Right cardiac atrium (tissue), 5 donors: ENCODE results near the gene CDH4. TPM values are rescaled to one million over a fixed set of nuclear protein-coding genes. Genes with fewer than 3 reads are reported as not detected.

ENCODE experiments used
- ATAC-seq, 2 donors: fragments of 200-7000 bp; cut with Tn5 transposase; one replicate each; pipeline versions ENCODE4 v1.8.0 to v1.9.1; 2020; ENCODE audit warnings: moderate library complexity in 2 of 2, mild to moderate bottlenecking in 1 of 2
- DNase-seq, 3 donors: peaks; one replicate each; pipeline ENCODE4 v3.0.0-alpha.2; 2020
- H3K27ac ChIP-seq: one replicate; pipeline ENCODE4 v1.5.1; 2013; ENCODE audit warnings: mild to moderate bottlenecking, low read length, control low read depth, moderate library complexity
- H3K27me3 ChIP-seq: one replicate; pipeline ENCODE4 v1.6.1; 2013; ENCODE audit not compliant: control insufficient read depth, insufficient read depth
- H3K4me1 ChIP-seq: one replicate; pipeline ENCODE4 v1.6.1; 2013; ENCODE audit warnings: low read length; ENCODE audit not compliant: control insufficient read depth, insufficient read depth
- H3K4me3 ChIP-seq: one replicate; pipeline ENCODE4 v1.5.1; 2013; ENCODE audit warnings: low read length, control low read depth
- H3K9me3 ChIP-seq: one replicate; pipeline ENCODE4 v1.6.1; 2013; ENCODE audit warnings: low read length; ENCODE audit not compliant: control insufficient read depth
- WGBS: extraction: QIAGEN DNeasy Blood & Tissue Kit; methylation state at CpG from one replicate; pipeline ENCODE4 v1.1.7; 2013; 5-methylcytosine and 5-hydroxymethylcytosine counted together
- intact Hi-C, 4 donors: fragments of 100-400 bp; cut with DNase I; formaldehyde crosslinking; loops; one replicate each; pipeline versions ENCODE4 v1.11.0 to v1.14.0; 2022 to 2023
- polyA plus RNA-seq: library from polyadenylated mRNA; stranded (reverse); fragments of 200-250 nt; gene quantifications from one replicate; pipeline ENCODE4 v1.2.3, GENCODE V29; 2013
- total RNA-seq, 4 donors: library from RNA; stranded (reverse); fragmentation: NEBNext Ultra II Directional; extraction: Animal tissue kit (Norgen Biotek cat#: 25700); gene quantifications; one replicate each; pipeline ENCODE4 v1.2.1, GENCODE V29; 2021
- donor health status: healthy with polysubstance abuse.
- donor health status: DM: no; HTN: yes; CAD: no.
- donor health status: DM: no; HTN: no; CAD: no.
- donor health status: DM: no; HTN: yes; CAD: no; lungs with severe emphysema.
- donor health status: DM: yes; HTN: yes; CAD: no.

The CDH4 gene
- total and polyA plus RNA-seq, 5 donors: 0.21 to 1.0 (median 0.39) TPM

GRCh38 chr20:61881861-61882260 lies 629.8 kb downstream of the CDH4 start:
- no peaks in the 10 kb centered on the region for H3K27me3 ChIP-seq

GRCh38 chr20:61882716-61883615 lies 630.9 kb downstream of the CDH4 start:
- 54% methylated on average over 32 of the region's 32 CpGs for whole genome bisulfite sequencing
- ATAC-seq: no peak
- Histone ChIP-seq H3K27me3 (no peaks in the 10 kb centered on the region), H3K4me3 (no peak overlapping the region), H3K4me1 (no peaks in the 10 kb centered on the region), H3K27ac (no peak overlapping the region), H3K9me3 (no peaks in the 10 kb centered on the region)
- intact Hi-C loops: no loop called here
- peak; percentile 10 to 55 (median 54) for DNase-seq

More at GRCh38 chr20:61881861-61882260, 629.8 kb downstream of the CDH4 start:
- no peaks in the 10 kb centered on the region for H3K9me3 ChIP-seq
- no peak for ATAC-seq
- peak; percentile 7 to 23 (median 18) for DNase-seq
- 85% methylated on average over 13 of the region's 13 CpGs for WGBS
- no peak overlapping the region for H3K27ac ChIP-seq
- no peaks in the 10 kb centered on the region for H3K4me1 ChIP-seq
- H3K4me3 ChIP-seq: no peak overlapping the region
- intact Hi-C loops: no loop called here

DNA sequence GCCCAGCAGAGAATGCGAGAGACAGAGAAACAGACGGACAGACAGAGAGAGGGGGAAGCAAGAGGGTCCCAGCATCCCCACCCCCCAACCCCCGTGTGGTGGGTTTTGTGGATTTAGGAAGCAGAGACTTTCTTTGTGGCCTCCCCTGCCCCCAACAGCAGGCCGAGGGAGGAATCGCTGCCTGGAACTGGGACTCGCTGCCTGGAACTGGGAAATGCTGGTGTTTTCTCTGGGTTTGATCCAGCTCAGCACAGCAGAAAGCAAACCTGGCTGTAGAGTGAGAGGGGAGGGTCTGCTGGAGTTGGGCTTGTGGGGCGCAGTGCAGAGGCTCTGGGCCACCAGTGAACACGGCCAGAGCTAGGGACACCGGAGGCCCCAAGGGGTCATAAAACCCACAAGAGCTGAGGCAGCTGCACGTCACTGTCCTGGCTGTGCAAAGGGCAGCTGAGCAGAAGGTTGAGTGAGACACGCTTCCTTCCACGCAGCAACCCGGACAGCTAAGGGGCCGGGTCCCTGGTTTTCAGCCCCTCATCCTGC lies 631.9 kb downstream of the CDH4 start:
- H3K4me3 ChIP-seq: no peak overlapping the region
- ATAC-seq: peak in 1 of 2 donors; percentile 22
- no peaks in the 10 kb centered on the region for H3K4me1 ChIP-seq
- peak; percentile 10 to 39 (median 26) for DNase-seq
- H3K27me3 ChIP-seq: no peaks in the 10 kb centered on the region
- no peaks in the 10 kb centered on the region for H3K9me3 ChIP-seq
- 46% methylated on average over 14 of the region's 14 CpGs for WGBS
- H3K27ac ChIP-seq: no peak overlapping the region
- intact Hi-C loops: no loop called here

DNA sequence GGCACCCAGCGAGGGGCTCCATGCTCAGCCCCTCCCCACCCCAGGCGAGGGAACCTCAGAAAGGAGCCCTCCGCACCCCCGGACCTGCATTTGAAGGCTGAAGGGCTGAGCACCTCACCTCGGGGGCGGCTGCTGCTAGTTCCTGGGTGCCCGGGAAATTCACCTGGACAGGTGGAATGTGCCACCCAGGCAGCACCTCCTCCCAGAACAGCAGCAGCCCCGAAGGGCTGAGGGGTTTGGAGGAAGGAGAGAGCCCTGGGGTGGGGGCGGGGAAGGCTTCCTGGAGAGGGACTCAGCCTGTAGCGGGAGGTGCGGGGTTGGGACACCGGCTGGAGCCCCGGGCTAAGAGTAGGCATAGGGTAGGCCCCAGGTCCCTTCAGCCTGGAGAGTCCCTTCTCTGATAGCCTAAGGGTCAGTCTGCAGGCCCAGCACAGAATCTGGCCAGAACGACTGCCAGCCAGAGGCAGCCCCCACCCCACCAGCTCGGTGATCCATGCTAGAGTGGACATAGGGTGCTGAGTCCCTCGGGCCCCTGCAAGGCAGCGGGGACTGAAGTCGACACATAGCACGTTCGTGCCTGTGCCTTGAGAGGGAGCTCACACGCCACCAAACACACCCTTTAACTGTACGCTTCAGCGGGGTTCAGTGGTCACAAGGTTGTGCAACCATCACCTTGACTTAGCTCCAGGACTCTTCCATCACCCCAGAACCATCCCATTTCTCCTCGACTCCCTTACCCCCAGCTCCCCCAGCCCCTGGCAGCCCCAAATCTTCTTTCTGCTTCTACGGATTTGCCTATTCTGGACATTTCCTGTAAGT lies 632.7 kb downstream of the CDH4 start:
- WGBS: 84% methylated on average over 25 of the region's 25 CpGs
- ATAC-seq: no peak
- Histone ChIP-seq H3K27ac (no peak overlapping the region), H3K4me3 (no peak overlapping the region), H3K9me3 (no peaks in the 10 kb centered on the region), H3K27me3 (no peaks in the 10 kb centered on the region), H3K4me1 (no peaks in the 10 kb centered on the region)
- intact Hi-C loops: no loop called here
- peak in 2 of 3 donors; percentile 27 to 42 for DNase-seq

DNA sequence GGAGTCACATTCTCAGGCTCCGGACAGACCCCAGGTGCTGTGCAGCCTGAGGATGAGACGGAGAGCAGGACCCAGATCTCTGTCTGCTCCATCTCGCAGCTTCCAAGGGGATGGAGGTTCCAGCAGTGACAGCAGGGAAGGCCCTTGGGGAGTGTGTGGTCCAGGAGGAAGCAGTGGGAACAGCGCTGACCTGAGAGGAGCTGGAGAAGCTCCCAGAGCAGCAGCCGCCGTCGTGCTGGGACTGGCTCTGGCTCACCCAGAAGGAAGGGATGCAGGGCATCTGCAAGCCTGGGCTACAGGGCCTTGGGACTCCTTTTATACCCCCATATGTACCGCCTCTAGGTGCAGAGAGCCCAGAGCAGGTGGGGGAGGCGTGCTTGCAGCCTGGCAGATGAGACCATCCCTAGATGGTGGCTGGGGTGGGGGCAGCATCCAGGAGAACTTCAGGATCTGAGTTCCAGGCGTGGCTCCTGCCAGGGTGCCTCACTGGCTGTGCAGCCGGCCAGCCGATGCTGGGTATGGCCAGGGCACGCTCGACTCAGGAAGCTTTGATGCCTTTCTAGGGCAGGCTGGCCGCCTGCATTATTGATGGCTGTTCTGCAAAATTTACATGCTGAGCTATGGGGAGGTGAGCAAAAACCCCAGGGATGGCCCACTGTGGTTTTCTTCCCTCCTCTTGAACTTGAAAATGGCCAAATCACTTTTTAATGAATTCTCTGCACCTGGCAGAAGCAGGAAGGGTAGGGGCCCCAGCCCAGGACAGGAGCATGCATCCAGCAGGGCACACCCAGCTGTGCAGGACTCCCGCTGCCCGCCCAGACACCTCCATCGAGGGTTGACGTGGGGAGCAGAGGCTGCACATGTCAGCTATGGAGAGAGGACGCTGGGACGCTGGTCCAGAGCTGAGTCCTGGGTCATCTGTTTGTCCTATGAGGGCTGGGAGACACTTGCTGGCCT lies 634.0 kb downstream of the CDH4 start:
- DNase-seq: peak; percentile 4 to 48 (median 7)
- Histone ChIP-seq H3K27ac (no peak overlapping the region), H3K4me1 (no peaks in the 10 kb centered on the region), H3K9me3 (no peaks in the 10 kb centered on the region), H3K27me3 (no peaks in the 10 kb centered on the region), H3K4me3 (no peak overlapping the region)
- ATAC-seq: no peak
- 78% methylated on average over 21 of the region's 21 CpGs for WGBS
- intact Hi-C loops: no loop called here

DNA sequence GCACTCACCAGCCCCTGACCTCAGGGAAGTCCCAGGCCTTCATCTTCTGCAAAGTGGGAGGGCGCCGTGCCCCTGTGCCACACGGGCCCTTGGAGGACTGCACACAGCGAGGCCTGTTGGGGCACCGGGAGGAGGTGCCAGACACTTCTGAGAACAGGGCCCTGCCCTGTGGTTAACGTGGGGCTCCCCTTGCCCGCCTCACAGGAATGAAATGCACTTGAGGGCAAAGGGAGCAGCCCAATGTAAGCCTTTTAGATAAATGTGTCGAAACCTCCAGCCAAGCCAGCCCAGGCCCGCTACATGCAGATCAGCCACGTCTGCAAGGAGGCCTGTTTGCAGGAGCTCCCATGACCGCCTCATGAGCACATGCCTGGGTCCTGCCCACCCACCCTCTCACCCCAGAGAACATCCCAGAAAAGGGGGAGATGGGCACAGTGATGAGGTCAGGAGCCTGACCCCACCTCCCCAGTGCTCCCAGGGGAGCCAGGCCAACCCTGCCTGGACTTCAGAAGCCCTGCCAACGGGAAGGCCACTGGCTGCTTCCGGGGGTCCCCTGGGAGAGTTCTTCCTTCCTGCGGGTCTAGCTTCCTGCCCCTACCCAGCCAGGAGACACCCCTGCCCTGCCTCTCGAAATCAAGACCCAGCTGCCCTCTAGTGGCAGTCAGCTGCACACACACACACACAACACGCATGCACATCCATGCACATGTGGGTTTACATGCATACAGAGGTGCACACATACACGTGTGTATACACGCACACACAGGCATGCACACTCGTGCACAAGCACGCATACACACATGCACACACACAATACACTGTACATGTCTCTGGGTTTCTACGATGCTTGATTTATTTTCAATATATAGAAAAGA lies 634.9 kb downstream of the CDH4 start:
- H3K27me3 ChIP-seq: no peaks in the 10 kb centered on the region
- 50% methylated on average over 21 of the region's 21 CpGs for WGBS
- DNase-seq: peak; percentile 37 to 62 (median 54)
- no peaks in the 10 kb centered on the region for H3K9me3 ChIP-seq
- no peak overlapping the region for H3K4me3 ChIP-seq
- no peak overlapping the region for H3K27ac ChIP-seq
- H3K4me1 ChIP-seq: no peaks in the 10 kb centered on the region
- intact Hi-C loops: no loop called here
- peak; percentile 20 to 58 for ATAC-seq

- Histone ChIP-seq H3K4me3 (no peak overlapping the region), H3K9me3 (no peaks in the 10 kb centered on the region), H3K27me3 (no peaks in the 10 kb centered on the region), H3K27ac (no peak overlapping the region), H3K4me1 (no peaks in the 10 kb centered on the region)
- WGBS: 47% methylated on average over 13 of the region's 13 CpGs
- peak; percentile 2 to 20 (median 11) for DNase-seq
- ATAC-seq: no peak
- intact Hi-C loops: no loop called here
These were observed 635.6 kb downstream of the CDH4 start for GRCh38 chr20:61887596-61888093.

- H3K4me3 ChIP-seq: no peak overlapping the region
- H3K9me3 ChIP-seq: no peaks in the 10 kb centered on the region
- ATAC-seq (no peak), DNase-seq (peak; percentile 11 to 43 (median 31))
- intact Hi-C loops: no loop called here
- H3K4me1 ChIP-seq: no peaks in the 10 kb centered on the region
- H3K27ac ChIP-seq: no peak overlapping the region
- 92% methylated on average over 19 of the region's 19 CpGs for WGBS
- no peaks in the 10 kb centered on the region for H3K27me3 ChIP-seq
These were observed 636.2 kb downstream of the CDH4 start for GRCh38 chr20:61888101-61888865.

DNA sequence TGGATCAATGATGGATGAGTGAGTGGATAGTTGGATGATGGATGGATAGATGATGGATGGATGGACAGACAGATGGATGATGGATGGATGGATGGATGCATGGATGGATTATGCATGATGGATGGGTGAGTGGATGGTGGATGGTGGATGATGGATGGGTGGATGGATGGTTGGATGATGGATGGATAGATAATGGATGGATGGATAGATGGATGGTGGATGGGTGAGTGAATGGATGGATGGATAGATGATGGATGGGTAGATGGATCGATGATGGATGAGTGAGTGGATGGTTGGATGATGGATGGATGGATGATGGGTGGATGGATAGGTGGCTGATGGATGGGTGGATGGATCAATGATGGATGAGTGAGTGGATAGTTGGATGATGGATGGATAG lies 637.6 kb downstream of the CDH4 start:
- 98% methylated on average over 1 of the region's 1 CpG for WGBS
- H3K4me3 ChIP-seq: no peak overlapping the region
- no peaks in the 10 kb centered on the region for H3K4me1 ChIP-seq
- no peak for DNase-seq
- H3K27ac ChIP-seq: no peak overlapping the region
- H3K27me3 ChIP-seq: no peaks in the 10 kb centered on the region
- ATAC-seq: no peak
- intact Hi-C loops: no loop called here
- H3K9me3 ChIP-seq: no peaks in the 10 kb centered on the region
